ENCODE results near the gene AMN. TPM values are rescaled to one million over a fixed set of nuclear protein-coding genes. Genes with fewer than 3 reads are reported as not detected.

The AMN gene
- total RNA-seq, 1 donor from 2014 or later, result 0.30 TPM

DNA sequence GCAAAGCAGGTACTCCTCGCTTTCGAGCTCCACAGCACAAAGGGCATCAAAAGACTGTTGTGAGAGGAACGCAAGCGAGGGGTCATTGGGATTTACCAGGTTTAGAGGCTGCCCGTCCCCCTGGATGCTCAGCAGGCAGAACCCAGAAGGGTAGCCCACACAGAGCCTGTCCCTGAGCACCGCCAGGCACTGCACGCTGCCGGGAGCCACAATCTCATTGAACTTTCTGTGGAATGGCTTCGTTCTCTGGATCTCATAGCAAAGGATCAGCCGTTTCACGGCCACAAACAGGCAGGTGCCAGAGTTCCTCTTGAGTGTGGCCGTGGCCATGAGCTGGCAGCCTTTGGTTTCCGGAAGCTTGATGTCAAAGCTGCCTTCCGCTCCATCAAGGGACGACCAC lies 21.5 kb downstream of the AMN start:
- TF ChIP-seq, protein P1, sequence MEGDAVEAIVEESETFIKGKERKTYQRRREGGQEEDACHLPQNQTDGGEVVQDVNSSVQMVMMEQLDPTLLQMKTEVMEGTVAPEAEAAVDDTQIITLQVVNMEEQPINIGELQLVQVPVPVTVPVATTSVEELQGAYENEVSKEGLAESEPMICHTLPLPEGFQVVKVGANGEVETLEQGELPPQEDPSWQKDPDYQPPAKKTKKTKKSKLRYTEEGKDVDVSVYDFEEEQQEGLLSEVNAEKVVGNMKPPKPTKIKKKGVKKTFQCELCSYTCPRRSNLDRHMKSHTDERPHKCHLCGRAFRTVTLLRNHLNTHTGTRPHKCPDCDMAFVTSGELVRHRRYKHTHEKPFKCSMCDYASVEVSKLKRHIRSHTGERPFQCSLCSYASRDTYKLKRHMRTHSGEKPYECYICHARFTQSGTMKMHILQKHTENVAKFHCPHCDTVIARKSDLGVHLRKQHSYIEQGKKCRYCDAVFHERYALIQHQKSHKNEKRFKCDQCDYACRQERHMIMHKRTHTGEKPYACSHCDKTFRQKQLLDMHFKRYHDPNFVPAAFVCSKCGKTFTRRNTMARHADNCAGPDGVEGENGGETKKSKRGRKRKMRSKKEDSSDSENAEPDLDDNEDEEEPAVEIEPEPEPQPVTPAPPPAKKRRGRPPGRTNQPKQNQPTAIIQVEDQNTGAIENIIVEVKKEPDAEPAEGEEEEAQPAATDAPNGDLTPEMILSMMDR (IDR thresholded peaks at IDR 0.05), result no peak
- H3K27ac Mint-ChIP-seq (ENCODE audit: unreplicated experiment), result no peak overlapping the region
- H3K9me3 Mint-ChIP-seq (ENCODE audit: low read depth), result no peaks in the 10 kb centered on the region
- peaks cover 2% of the 10 kb centered on the region for H3K4me1 Mint-ChIP-seq (ENCODE audit: low read depth)
- H3K36me3 Mint-ChIP-seq (ENCODE audit: low read depth), result peaks cover 41% of the 10 kb centered on the region
- H3K4me3 Mint-ChIP-seq (ENCODE audit: unreplicated experiment), result no peak overlapping the region
- DNase-seq (ENCODE audit: low spot score), result no peak
- no peaks in the 10 kb centered on the region for H3K27me3 Mint-ChIP-seq (ENCODE audit: low read depth)

DNA sequence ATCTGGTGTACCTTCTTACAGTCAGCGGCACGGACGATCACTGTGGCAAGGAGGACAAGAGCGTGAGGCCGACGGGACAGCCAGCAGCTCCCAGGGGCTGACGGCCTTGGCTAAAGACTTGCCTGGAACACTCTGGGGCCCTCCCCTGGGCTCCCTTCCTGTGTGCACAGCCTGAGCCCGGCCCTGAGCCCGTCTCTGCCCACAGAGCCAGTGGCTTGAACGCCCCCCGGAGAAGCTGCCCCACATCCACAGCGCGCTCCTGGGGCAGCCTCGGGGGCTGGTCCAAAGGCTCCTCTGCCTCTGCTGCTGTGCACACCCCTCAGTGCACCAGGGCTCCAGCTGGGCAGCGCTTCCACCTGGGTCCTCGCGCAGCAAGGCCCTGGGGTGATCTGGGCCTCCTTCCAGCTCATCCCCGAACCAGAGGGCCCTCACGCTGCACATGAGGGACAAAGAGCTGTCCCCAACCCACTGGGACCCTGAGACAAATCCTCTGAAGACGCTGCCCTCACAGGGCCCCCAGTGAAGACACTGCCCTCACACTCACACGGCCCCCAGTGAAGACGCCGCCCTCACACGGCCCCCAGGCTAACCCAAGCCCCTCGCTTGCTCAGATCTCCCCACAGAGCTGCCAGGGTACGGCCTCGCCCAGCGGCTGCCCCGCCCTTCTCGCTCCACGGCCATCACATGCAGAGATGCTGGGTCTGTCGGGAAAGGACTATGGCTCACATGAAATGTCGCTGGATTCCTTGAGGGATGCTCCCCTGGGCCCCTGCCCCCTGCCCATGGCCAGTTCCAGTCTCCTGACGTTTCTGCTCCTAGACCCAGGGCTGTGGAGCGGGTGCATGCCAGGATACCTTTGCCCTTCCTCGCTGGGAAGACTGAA lies 22.2 kb downstream of the AMN start:
- TF ChIP-seq, protein P1 (IDR thresholded peaks at IDR 0.05), result no peak
- no peak overlapping the region for H3K4me3 Mint-ChIP-seq (ENCODE audit: unreplicated experiment)
- H3K4me1 Mint-ChIP-seq (ENCODE audit: low read depth), result peaks cover 7% of the 10 kb centered on the region
- H3K27ac Mint-ChIP-seq (ENCODE audit: unreplicated experiment), result no peak overlapping the region
- H3K9me3 Mint-ChIP-seq (ENCODE audit: low read depth), result no peaks in the 10 kb centered on the region
- no peak for DNase-seq (ENCODE audit: low spot score)
- no peaks in the 10 kb centered on the region for H3K27me3 Mint-ChIP-seq (ENCODE audit: low read depth)
- H3K36me3 Mint-ChIP-seq (ENCODE audit: low read depth), result peaks cover 40% of the 10 kb centered on the region

DNA sequence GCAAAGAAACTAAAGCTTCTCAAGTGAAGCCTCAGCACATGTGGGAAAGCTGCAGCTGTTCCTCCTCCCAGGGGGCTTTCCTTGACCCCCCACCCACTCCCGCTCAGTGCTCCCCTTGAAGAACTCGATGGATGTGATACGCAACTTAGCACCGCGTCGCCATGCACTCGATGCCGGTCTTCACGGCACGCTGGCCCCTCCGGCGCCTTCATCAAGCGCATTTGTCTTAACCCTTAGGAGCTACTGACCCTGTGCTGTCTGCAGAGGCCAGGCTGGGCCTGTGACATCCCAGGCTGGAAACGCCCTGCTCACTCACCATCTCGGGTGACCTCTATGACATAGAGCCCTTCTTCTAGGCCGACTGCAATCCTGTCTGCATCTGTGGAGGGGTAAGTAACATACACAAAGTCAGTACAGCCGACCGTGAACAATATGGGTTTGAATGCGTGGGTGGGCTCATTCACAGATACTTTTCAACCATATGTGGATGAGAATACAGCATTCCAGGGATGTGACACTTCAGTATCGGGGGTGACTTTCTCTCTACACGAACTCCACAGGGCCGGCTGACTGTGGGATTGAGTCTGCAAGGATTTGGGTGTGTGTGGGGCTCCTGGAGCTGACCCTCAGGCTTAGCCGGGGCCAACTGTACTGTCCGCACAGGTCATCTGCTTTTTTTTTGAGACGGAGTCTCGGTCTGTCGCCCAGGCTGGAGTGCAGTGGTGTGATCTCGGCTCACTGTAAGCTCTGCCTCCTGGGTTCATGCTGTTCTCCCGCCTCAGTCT lies 23.1 kb downstream of the AMN start:
- TF ChIP-seq, protein P1 (IDR thresholded peaks at IDR 0.05), result no peak
- Mint-ChIP-seq H3K36me3 (ENCODE audit: low read depth) (peaks cover 38% of the 10 kb centered on the region), H3K27ac (ENCODE audit: unreplicated experiment) (no peak overlapping the region), H3K4me1 (ENCODE audit: low read depth) (peaks cover 10% of the 10 kb centered on the region), H3K9me3 (ENCODE audit: low read depth) (no peaks in the 10 kb centered on the region), H3K4me3 (ENCODE audit: unreplicated experiment) (no peak overlapping the region), H3K27me3 (ENCODE audit: low read depth) (no peaks in the 10 kb centered on the region)
- no peak for DNase-seq (ENCODE audit: low spot score)

DNA sequence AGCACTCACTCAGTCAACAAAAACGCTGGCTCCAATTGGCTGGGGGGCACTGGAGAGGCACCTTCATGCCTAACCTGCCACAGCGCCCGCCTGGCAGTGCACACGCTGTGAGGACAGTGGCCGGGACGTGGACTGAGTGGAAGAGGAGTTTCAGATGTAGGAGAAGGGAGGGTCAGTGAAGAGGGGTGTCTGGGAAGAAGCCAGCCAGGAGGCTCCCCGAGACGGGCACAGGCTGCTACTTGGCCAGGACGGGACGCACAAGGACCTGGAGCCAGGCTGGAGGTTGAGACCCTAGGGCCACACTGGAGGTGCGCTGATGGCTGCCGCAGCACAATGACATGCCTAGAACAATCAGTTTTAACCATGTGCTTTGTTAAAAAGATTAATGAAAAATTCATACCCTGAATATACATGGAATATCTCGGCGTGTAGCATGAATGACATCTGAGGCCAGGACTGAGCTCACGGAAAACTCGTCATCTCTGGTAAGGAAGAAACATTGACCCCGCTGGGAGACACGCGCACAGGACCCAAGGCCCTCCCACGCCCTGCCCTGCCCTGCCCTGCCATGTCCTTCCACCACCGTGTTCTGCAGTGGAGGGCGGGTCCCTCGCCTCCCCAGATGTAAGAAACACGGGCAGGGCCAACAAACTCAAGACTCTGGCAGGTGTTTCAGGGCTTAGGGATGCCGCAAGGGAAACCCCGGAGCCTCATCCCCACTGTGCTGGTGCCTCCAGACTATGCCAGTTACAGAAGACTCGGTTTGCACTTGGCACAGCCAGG lies 25.0 kb downstream of the AMN start:
- Mint-ChIP-seq H3K9me3 (ENCODE audit: low read depth) (no peaks in the 10 kb centered on the region), H3K27me3 (ENCODE audit: low read depth) (no peaks in the 10 kb centered on the region), H3K4me1 (ENCODE audit: low read depth) (peaks cover 18% of the 10 kb centered on the region), H3K36me3 (ENCODE audit: low read depth) (peaks cover 31% of the 10 kb centered on the region), H3K27ac (ENCODE audit: unreplicated experiment) (no peak overlapping the region), H3K4me3 (ENCODE audit: unreplicated experiment) (no peak overlapping the region)
- TF ChIP-seq, protein P1 (IDR thresholded peaks at IDR 0.05), result no peak
- DNase-seq (ENCODE audit: low spot score), result no peak

DNA sequence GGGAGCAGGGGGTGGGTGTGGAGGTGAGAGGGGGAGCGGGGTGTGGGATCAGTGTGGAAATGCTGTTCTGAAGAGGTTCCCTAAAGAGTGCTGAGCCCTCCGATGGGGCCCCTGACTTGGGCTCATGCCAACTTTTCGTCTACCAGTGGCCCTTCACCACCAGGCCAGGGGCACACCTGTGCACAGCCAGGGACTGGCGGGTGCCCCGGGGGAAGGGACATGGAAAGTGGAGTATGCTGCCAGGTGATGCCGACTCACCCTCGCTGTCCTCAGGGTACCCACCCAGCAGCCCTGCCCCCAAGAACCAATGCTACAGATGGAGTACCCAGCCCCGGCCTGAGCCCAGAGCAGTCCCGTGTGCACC lies 26.2 kb downstream of the AMN start:
- Mint-ChIP-seq H3K36me3 (ENCODE audit: low read depth) (peaks cover 33% of the 10 kb centered on the region), H3K4me1 (ENCODE audit: low read depth) (peaks cover 23% of the 10 kb centered on the region), H3K27ac (ENCODE audit: unreplicated experiment) (no peak overlapping the region), H3K27me3 (ENCODE audit: low read depth) (no peaks in the 10 kb centered on the region), H3K4me3 (ENCODE audit: unreplicated experiment) (no peak overlapping the region), H3K9me3 (ENCODE audit: low read depth) (no peaks in the 10 kb centered on the region)
- no peak for DNase-seq (ENCODE audit: low spot score)
- TF ChIP-seq, protein P1 (IDR thresholded peaks at IDR 0.05), result no peak
